HL-60 (cell line): ENCODE results near the gene C1S.

Source experiments
- CTCF ChIP-seq: IDR thresholded peaks from one replicate; pipeline ENCODE4 v1.5.1; 2011; ENCODE audit warnings: low read length, control low read depth, inconsistent platforms; ENCODE audit not compliant: insufficient read depth
- GABPA ChIP-seq: IDR thresholded peaks from 2 replicates; pipeline ENCODE4 v1.6.1; 2012; ENCODE audit warnings: low read depth
- SPI1 ChIP-seq: IDR thresholded peaks from 2 replicates; pipeline ENCODE4 v1.6.1; 2012; ENCODE audit warnings: low read depth, mild to moderate bottlenecking, borderline replicate concordance
- TF ChIP-seq, protein P1 (sequence below): IDR thresholded peaks from 2 replicates; pipeline ENCODE4 v1.6.1; 2012; ENCODE audit warnings: low read depth; ENCODE audit not compliant: insufficient replicate concordance

- TF ChIP-seq, protein P1, sequence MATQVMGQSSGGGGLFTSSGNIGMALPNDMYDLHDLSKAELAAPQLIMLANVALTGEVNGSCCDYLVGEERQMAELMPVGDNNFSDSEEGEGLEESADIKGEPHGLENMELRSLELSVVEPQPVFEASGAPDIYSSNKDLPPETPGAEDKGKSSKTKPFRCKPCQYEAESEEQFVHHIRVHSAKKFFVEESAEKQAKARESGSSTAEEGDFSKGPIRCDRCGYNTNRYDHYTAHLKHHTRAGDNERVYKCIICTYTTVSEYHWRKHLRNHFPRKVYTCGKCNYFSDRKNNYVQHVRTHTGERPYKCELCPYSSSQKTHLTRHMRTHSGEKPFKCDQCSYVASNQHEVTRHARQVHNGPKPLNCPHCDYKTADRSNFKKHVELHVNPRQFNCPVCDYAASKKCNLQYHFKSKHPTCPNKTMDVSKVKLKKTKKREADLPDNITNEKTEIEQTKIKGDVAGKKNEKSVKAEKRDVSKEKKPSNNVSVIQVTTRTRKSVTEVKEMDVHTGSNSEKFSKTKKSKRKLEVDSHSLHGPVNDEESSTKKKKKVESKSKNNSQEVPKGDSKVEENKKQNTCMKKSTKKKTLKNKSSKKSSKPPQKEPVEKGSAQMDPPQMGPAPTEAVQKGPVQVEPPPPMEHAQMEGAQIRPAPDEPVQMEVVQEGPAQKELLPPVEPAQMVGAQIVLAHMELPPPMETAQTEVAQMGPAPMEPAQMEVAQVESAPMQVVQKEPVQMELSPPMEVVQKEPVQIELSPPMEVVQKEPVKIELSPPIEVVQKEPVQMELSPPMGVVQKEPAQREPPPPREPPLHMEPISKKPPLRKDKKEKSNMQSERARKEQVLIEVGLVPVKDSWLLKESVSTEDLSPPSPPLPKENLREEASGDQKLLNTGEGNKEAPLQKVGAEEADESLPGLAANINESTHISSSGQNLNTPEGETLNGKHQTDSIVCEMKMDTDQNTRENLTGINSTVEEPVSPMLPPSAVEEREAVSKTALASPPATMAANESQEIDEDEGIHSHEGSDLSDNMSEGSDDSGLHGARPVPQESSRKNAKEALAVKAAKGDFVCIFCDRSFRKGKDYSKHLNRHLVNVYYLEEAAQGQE: no peak
- no peak for TF ChIP-seq CTCF
- TF ChIP-seq GABPA: no peak
- TF ChIP-seq SPI1: no peak
Measured at GRCh38 chr12:7091660-7092228, 31.2 kb downstream of the C1S start.
